HG03354 (cell line): ENCODE results near the gene SMC3.
"Not testable (repeated sequence)": the region's sequence is repeated elsewhere in the genome, so short reads cannot be mapped to it uniquely, and the experiment has no call there.

Experiments used
- ATAC-seq: cut with Tn5 transposase; IDR thresholded peaks from one replicate; pipeline ENCODE4 v1.9.1; 2021; ENCODE audit warnings: mild to moderate bottlenecking; ENCODE audit not compliant: unreplicated experiment, poor library complexity, severe bottlenecking

Gene SMC3

GRCh38 chr10:110567201-110568054 lies at the start of gene SMC3:
Gene SMC3, plus strand, starts transcription at chr10:110567695. Its CDS starts 122 bp downstream, at chr10:110567817.
- ATAC-seq = peak; percentile 89

GRCh38 chr10:110522365-110522988 lies 45.0 kb upstream of the SMC3 start:
- no peak for ATAC-seq

GRCh38 chr10:110523736-110524135 lies 43.8 kb upstream of the SMC3 start:
- ATAC-seq = no peak

GRCh38 chr10:110524179-110524858 lies 43.2 kb upstream of the SMC3 start:
- ATAC-seq = no peak

GRCh38 chr10:110524859-110525232 lies 42.6 kb upstream of the SMC3 start:
- no peak for ATAC-seq

GRCh38 chr10:110525349-110526260 lies 41.9 kb upstream of the SMC3 start:
- ATAC-seq = no peak

GRCh38 chr10:110527731-110528171 lies 39.7 kb upstream of the SMC3 start:
- ATAC-seq = no peak

GRCh38 chr10:110528224-110528996 lies 39.1 kb upstream of the SMC3 start:
- peak; percentile 15 for ATAC-seq

GRCh38 chr10:110528997-110529524 lies 38.4 kb upstream of the SMC3 start:
- peak; percentile 63 for ATAC-seq

- ATAC-seq = no peak
These were observed 37.9 kb upstream of the SMC3 start for GRCh38 chr10:110529596-110530011.

GRCh38 chr10:110530131-110530831 lies 37.2 kb upstream of the SMC3 start:
- no peak for ATAC-seq

- ATAC-seq = no peak
These were observed 35.8 kb upstream of the SMC3 start for GRCh38 chr10:110531687-110532086.

GRCh38 chr10:110532628-110533027 lies 34.9 kb upstream of the SMC3 start:
- ATAC-seq = not testable (repeated sequence)

GRCh38 chr10:110533149-110533548 lies 34.3 kb upstream of the SMC3 start:
- ATAC-seq = no peak

GRCh38 chr10:110534571-110534970 lies 32.9 kb upstream of the SMC3 start:
- ATAC-seq = no peak

GRCh38 chr10:110535958-110536891 lies 31.3 kb upstream of the SMC3 start:
- ATAC-seq = peak; percentile 84

GRCh38 chr10:110539091-110539490 lies 28.4 kb upstream of the SMC3 start:
- ATAC-seq = no peak
